HuH-7 (cell line): ENCODE measurements around the gene TACR1.
"Not testable (repeated sequence)": the region's sequence is repeated elsewhere in the genome, so short reads cannot be mapped to it uniquely, and the experiment has no call there.

Experiments used
- DNase-seq: peaks from one replicate; pipeline ENCODE4 v3.0.0; 2011; ENCODE audit warnings: low spot score

The TACR1 gene

DNA sequence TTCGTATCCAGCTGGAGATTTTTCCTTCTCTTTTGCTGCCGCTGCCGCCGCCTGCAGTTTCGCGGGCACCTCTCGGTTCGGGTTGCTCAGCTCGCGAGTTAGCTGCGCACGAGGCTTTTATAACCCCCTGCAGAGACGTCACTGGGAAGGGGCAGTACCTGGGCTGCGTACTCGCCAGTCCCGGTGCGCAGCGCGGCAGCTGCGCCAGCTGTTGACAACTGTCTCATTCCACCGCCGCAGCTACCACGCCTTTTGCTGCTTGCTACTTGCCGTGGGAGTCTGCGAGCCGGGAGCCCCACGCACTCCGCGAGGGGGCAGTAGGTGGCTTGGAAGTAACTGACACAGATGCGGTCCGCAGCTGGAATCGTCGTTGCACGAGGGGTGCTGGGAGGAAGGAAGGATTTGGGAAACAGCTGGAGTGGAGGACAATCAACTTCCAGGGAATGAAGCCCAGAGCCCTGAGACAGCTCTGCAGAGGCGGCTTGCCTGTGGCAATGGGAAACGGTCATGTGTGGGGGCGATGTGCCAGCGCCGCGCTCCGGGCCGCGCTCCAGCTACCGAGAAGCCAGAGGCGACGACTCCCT is at the start of gene TACR1:
TSS of gene TACR1 (minus strand) at position 93 of the 584 bp plus-strand sequence. CDS start 586 bp downstream, outside the sequence.
- DNase-seq: peak; percentile 32

- DNase-seq: not testable (repeated sequence)
These were observed 49.3 kb upstream of the TACR1 start for GRCh38 chr2:75248581-75248980.

DNA sequence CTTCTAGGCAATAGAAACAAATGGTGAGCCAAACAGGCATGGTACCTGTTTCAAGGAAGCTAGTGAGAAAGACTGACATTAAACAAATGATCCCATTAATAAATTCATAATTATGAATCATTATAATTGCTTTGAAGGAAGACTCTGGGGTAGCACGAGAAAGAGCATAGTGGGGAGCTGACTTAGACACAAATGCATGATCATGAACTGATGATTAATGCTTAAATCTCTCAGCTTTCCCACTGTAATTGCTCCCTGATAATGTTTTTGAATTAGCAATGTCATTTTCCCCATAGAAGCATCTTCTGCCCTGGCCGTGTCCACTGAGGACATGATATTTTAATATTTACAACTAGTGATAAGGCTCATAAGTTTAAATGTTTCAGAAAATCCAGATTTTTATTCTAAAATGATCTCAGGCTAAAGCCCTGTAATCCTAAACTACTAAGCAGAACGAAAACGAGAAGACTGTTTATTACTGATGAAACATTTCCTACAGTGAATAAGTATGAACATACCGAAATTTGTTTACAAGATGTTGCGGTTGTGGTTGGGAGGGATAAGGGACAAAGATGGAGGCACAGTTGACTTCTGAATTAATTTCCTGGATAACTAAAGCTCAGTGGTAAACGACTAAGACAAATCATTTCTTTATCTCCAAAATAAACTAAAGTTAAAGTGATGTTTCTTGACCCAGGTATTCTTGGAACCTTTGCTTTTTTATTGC is 47.3 kb upstream of the TACR1 start:
- DNase-seq: no peak

DNA sequence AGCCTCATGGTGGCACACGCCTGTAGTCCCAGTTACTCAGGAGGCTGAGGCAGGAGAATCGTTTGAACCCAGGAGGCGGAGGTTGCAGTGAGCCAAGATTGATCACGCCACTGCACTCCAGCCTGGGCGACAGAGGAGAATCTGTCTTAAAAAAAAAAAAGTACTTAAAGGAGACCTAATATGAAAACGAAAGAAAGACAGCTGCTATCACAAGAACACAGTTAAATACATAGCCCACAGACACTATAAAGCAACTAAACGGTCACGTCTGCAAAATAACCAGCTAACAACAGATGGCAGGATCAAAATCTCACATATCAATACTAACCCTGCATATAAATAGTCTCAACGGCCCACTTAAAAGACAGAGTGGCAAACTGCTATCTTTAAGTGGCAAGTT is 43.9 kb upstream of the TACR1 start:
- no peak for DNase-seq

DNA sequence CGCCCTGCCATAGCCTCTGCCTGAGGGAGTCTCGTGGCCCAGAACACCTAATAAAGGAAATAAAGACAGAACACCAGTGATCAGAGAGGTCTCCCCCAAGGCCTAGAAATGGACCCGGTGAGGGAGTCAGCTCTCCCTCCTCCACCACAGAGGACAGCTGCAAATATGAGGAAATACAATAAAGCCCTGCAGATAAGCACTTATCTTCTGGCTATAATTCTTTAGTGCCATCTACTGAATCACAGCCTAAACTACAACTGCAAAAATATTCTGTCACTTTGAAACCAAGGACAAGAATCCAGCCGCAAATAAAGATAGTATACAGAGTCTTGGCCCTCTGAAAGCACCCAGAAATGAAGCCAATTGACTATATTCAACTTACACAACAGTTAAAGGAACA is 42.4 kb upstream of the TACR1 start:
- DNase-seq: no peak

GRCh38 chr2:75238670-75239330 is 39.5 kb upstream of the TACR1 start:
- DNase-seq: no peak

- DNase-seq: no peak
These were observed 38.0 kb upstream of the TACR1 start for GRCh38 chr2:75237296-75237695.

GRCh38 chr2:75233965-75234364 is 34.6 kb upstream of the TACR1 start:
- no peak for DNase-seq

GRCh38 chr2:75226617-75227016 is 27.3 kb upstream of the TACR1 start:
- DNase-seq: no peak

- DNase-seq: no peak
These were observed 26.8 kb upstream of the TACR1 start for GRCh38 chr2:75226099-75226498.

GRCh38 chr2:75224636-75225094 is 25.3 kb upstream of the TACR1 start:
- DNase-seq: no peak

- no peak for DNase-seq
These were observed 23.2 kb upstream of the TACR1 start for GRCh38 chr2:75222527-75222926.

GRCh38 chr2:75221862-75222261 is 22.5 kb upstream of the TACR1 start:
- no peak for DNase-seq

- not testable (repeated sequence) for DNase-seq
These were observed 19.9 kb upstream of the TACR1 start for GRCh38 chr2:75219213-75219612.

DNA sequence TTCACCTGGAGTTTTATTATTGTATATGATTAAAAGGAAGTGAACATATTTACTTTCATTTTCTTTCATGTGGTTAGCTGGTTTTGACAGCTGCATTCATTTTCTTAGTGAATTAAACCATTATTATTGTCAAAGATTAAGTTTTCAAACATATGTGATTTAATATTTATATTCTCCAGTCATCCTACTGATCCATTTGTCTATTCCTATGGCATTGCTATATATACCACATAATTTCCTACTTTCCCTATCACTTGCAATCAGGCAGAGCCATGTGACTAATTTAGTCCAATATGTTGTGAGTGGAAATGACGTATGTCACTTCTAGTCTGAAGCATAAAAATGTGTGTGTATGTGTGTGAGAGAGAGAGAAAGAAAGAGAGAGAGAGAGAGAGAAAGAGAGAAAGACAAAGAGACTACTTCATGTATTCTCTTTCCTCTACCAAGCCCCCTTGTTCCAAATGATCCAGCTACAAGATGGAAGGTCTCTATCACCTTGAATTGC is 12.0 kb upstream of the TACR1 start:
- no peak for DNase-seq

GRCh38 chr2:75210409-75210808 is 11.1 kb upstream of the TACR1 start:
- DNase-seq: no peak

- DNase-seq: no peak
These were observed 9.4 kb upstream of the TACR1 start for GRCh38 chr2:75208738-75209137.

DNA sequence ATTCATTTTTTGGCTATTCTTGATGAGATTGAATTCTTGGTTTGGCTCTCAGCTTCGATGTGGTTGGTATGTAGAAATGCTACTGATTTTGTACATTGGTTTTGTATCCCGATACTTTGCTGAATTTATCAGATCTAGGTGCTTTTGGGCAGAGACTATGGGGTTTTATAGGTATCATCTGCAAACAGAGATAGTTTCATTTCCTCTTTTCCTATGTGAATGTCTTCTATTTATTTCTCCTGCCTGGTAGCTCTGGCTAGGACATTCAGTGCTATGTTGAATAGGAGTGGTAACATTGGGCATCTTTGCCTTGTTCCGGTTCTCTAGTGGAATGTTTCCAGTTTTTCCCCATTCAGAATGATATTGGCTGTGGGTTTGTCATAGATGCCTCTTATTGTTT is 5.5 kb upstream of the TACR1 start:
- DNase-seq: no peak

DNA sequence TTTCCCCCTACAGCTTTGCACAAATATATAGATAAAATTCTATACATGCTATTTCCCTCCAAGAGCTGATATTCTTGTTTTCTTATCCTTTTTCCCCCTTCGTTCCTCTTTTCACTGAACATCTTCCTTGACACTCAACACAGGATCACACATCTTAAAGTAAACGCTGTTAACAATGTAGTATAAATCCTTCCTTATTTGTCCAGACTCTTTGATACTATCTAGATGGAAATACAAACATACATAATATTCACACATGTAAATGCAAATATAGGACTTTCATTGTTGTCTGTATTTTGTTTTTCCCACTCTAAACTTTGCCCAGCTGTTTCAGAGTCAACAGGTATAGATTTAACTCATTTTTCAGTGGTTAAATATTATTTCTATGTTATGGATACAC is 3.0 kb upstream of the TACR1 start:
- no peak for DNase-seq

GRCh38 chr2:75200140-75201096 is 1.1 kb upstream of the TACR1 start:
- DNase-seq: no peak

GRCh38 chr2:75195076-75195691 is 4.1 kb downstream of the TACR1 start:
- DNase-seq: no peak
